OCI-LY1 (cell line): ENCODE data around the gene ABI3.

ENCODE experiments used
- H2AFZ ChIP-seq: fragments of 200-600 bp; sonication (generic), shearing (Covaris generic); 2 replicates; pipeline ENCODE4 v1.6.0; 2014; ENCODE audit warnings: antibody characterized with exemption, mild to moderate bottlenecking, low read length
- H3F3A ChIP-seq: fragments of 200-600 bp; sonication (generic), shearing (Covaris generic); 2 replicates; pipeline ENCODE4 v1.6.0; 2014; ENCODE audit warnings: mild to moderate bottlenecking, antibody characterized with exemption, low read length, moderate library complexity; ENCODE audit not compliant: insufficient read depth
- H3K27ac ChIP-seq: fragments of 200-600 bp; sonication (generic); 2 replicates; pipeline ENCODE4 v1.5.1; 2014; ENCODE audit warnings: low read length, mixed run types, mild to moderate bottlenecking, low read depth; ENCODE audit not compliant: poor library complexity, severe bottlenecking
- H3K27me3 ChIP-seq: fragments of 200-600 bp; sonication (generic); 2 replicates; pipeline ENCODE4 v1.6.0; 2014; ENCODE audit warnings: antibody characterized with exemption, mild to moderate bottlenecking, low read length, moderate library complexity; ENCODE audit not compliant: insufficient read depth
- H3K36me3 ChIP-seq: fragments of 200-600 bp; sonication (generic); 2 replicates; pipeline ENCODE4 v1.6.1; 2014; ENCODE audit warnings: mild to moderate bottlenecking, antibody characterized with exemption, low read length, moderate library complexity, mixed read lengths; ENCODE audit not compliant: insufficient read depth
- H3K4me1 ChIP-seq: fragments of 200-600 bp; sonication (generic); 2 replicates; pipeline ENCODE4 v1.5.1; 2014; ENCODE audit warnings: mild to moderate bottlenecking, low read length, moderate library complexity; ENCODE audit not compliant: insufficient read depth, severe bottlenecking
- H3K4me2 ChIP-seq: fragments of 200-600 bp; sonication (generic), shearing (Covaris generic); 2 replicates; pipeline ENCODE4 v1.6.1; 2014; ENCODE audit warnings: low read length
- H3K4me3 ChIP-seq: fragments of 200-600 bp; sonication (generic); 2 replicates; pipeline ENCODE4 v1.5.1; 2014; ENCODE audit warnings: low read length, low read depth, mild to moderate bottlenecking, mixed read lengths; ENCODE audit not compliant: poor library complexity, severe bottlenecking
- H3K79me2 ChIP-seq: fragments of 200-600 bp; shearing (Covaris generic); 2 replicates; pipeline ENCODE4 v1.6.1; 2016; ENCODE audit warnings: mixed run types, low read length, mixed read lengths; ENCODE audit not compliant: insufficient read depth
- H3K9ac ChIP-seq: fragments of 200-600 bp; sonication (generic), shearing (Covaris generic); 2 replicates; pipeline ENCODE4 v1.6.1; 2014; ENCODE audit warnings: mild to moderate bottlenecking, low read length, mixed read lengths
- H3K9me2 ChIP-seq: fragments of 200-600 bp; sonication (generic), shearing (Covaris generic); 2 replicates; pipeline ENCODE4 v1.6.1; 2014; ENCODE audit warnings: low read depth, mild to moderate bottlenecking, low read length, mixed read lengths
- H3K9me3 ChIP-seq: fragments of 200-600 bp; shearing (Covaris generic); 2 replicates; pipeline ENCODE4 v1.6.1; 2014; ENCODE audit warnings: low read length, mixed read lengths
- H4K20me1 ChIP-seq: fragments of 200-600 bp; sonication (generic), shearing (Covaris generic); 2 replicates; pipeline ENCODE4 v1.6.0; 2016; ENCODE audit warnings: mild to moderate bottlenecking, low read length; ENCODE audit not compliant: insufficient read depth
- CTCF ChIP-seq: fragments of 200-600 bp; sonication (generic), shearing (Covaris generic); IDR thresholded peaks from 2 replicates; pipeline ENCODE4 v1.5.1; 2017; ENCODE audit warnings: mild to moderate bottlenecking, antibody characterized with exemption, low read length, moderate library complexity, mixed read lengths
- EZH2 ChIP-seq: fragments of 200-600 bp; sonication (generic), shearing (Covaris generic); IDR thresholded peaks from 2 replicates; pipeline ENCODE4 v1.8.0; 2017; ENCODE audit warnings: borderline replicate concordance, mixed run types, mild to moderate bottlenecking, antibody characterized with exemption, low read length, moderate library complexity, mixed read lengths

Gene ABI3

GRCh38 chr17:49193513-49194296 lies 16.8 kb upstream of the ABI3 start:
- TF ChIP-seq CTCF (no peak), EZH2 (no peak)
- no peaks in the 10 kb centered on the region for H3K27me3 ChIP-seq
- no peaks in the 10 kb centered on the region for H4K20me1 ChIP-seq
- no peaks in the 10 kb centered on the region for H3K9me3 ChIP-seq
- no peaks in the 10 kb centered on the region for H3K9me2 ChIP-seq
- no peaks in the 10 kb centered on the region for H3K36me3 ChIP-seq
- H3K27ac ChIP-seq: peak overlapping the region; percentile 97
- H3K79me2 ChIP-seq: no peaks in the 10 kb centered on the region
- peak overlapping the region; percentile 50 for H3K9ac ChIP-seq
- H3F3A ChIP-seq: no peaks in the 10 kb centered on the region
- H3K4me1 ChIP-seq: peaks cover 23% of the 10 kb centered on the region
- peak overlapping the region; percentile 83 for H3K4me2 ChIP-seq
- no peak overlapping the region for H2AFZ ChIP-seq
- peak overlapping the region; percentile 82 for H3K4me3 ChIP-seq

GRCh38 chr17:49194297-49194607 lies 16.3 kb upstream of the ABI3 start:
- no peak overlapping the region for H3K27ac ChIP-seq
- no peaks in the 10 kb centered on the region for H3F3A ChIP-seq
- H3K4me3 ChIP-seq: no peak overlapping the region
- no peaks in the 10 kb centered on the region for H4K20me1 ChIP-seq
- H3K9ac ChIP-seq: no peak overlapping the region
- no peak for TF ChIP-seq EZH2
- no peaks in the 10 kb centered on the region for H3K27me3 ChIP-seq
- peak overlapping the region; percentile 83; the same call in 1 of the 2 replicates for H3K4me2 ChIP-seq
- no peaks in the 10 kb centered on the region for H3K36me3 ChIP-seq
- no peaks in the 10 kb centered on the region for H3K79me2 ChIP-seq
- H2AFZ ChIP-seq: no peak overlapping the region
- H3K4me1 ChIP-seq: peaks cover 23% of the 10 kb centered on the region
- no peaks in the 10 kb centered on the region for H3K9me3 ChIP-seq
- H3K9me2 ChIP-seq: no peaks in the 10 kb centered on the region

- H3K79me2 ChIP-seq: no peaks in the 10 kb centered on the region
- H3K9me2 ChIP-seq: no peaks in the 10 kb centered on the region
- no peak overlapping the region for H2AFZ ChIP-seq
- no peak overlapping the region for H3K27ac ChIP-seq
- H3K36me3 ChIP-seq: no peaks in the 10 kb centered on the region
- peaks cover 22% of the 10 kb centered on the region for H3K4me1 ChIP-seq
- H3K4me3 ChIP-seq: no peak overlapping the region
- H3K9ac ChIP-seq: no peak overlapping the region
- H4K20me1 ChIP-seq: no peaks in the 10 kb centered on the region
- no peaks in the 10 kb centered on the region for H3F3A ChIP-seq
- no peak overlapping the region for H3K4me2 ChIP-seq
- TF ChIP-seq EZH2: no peak
- no peak for TF ChIP-seq CTCF
- H3K27me3 ChIP-seq: no peaks in the 10 kb centered on the region
- no peaks in the 10 kb centered on the region for H3K9me3 ChIP-seq
Measured at GRCh38 chr17:49195751-49196150, 14.8 kb upstream of the ABI3 start.

GRCh38 chr17:49196520-49196919 lies 14.0 kb upstream of the ABI3 start:
- H3K4me2 ChIP-seq: no peak overlapping the region
- peaks cover 15% of the 10 kb centered on the region for H3K4me1 ChIP-seq
- no peak overlapping the region for H3K4me3 ChIP-seq

More at GRCh38 chr17:49196520-49196919, 14.0 kb upstream of the ABI3 start:
- no peaks in the 10 kb centered on the region for H3F3A ChIP-seq
- no peaks in the 10 kb centered on the region for H3K36me3 ChIP-seq
- H4K20me1 ChIP-seq: no peaks in the 10 kb centered on the region
- no peak overlapping the region for H3K27ac ChIP-seq
- H3K79me2 ChIP-seq: no peaks in the 10 kb centered on the region
- no peak overlapping the region for H3K9ac ChIP-seq
- TF ChIP-seq EZH2: no peak
- no peak for TF ChIP-seq CTCF
- no peaks in the 10 kb centered on the region for H3K27me3 ChIP-seq
- no peaks in the 10 kb centered on the region for H3K9me3 ChIP-seq
- no peak overlapping the region for H2AFZ ChIP-seq
- no peaks in the 10 kb centered on the region for H3K9me2 ChIP-seq
